Hindlimb muscle (tissue), 1 donor: Measurements from ENCODE around the gene PNMA8C. TPM values are rescaled to one million over a fixed set of nuclear protein-coding genes. Genes with fewer than 3 reads are reported as not detected.
"Not testable (repeated sequence)": the region's sequence is repeated elsewhere in the genome, so short reads cannot be mapped to it uniquely, and the experiment has no call there.

Experiments
- DNase-seq: peaks from one replicate; pipeline ENCODE4 v3.0.0-alpha.2; 2013
- polyA plus RNA-seq: library from polyadenylated mRNA; unstranded; fragments of 120-200 nt; gene quantifications from one replicate; pipeline ENCODE4 v1.2.1, GENCODE V29; 2013; ENCODE audit not compliant: insufficient read length

PNMA8C gene
- polyA plus RNA-seq, 1 donor, result 0.45 TPM

DNA sequence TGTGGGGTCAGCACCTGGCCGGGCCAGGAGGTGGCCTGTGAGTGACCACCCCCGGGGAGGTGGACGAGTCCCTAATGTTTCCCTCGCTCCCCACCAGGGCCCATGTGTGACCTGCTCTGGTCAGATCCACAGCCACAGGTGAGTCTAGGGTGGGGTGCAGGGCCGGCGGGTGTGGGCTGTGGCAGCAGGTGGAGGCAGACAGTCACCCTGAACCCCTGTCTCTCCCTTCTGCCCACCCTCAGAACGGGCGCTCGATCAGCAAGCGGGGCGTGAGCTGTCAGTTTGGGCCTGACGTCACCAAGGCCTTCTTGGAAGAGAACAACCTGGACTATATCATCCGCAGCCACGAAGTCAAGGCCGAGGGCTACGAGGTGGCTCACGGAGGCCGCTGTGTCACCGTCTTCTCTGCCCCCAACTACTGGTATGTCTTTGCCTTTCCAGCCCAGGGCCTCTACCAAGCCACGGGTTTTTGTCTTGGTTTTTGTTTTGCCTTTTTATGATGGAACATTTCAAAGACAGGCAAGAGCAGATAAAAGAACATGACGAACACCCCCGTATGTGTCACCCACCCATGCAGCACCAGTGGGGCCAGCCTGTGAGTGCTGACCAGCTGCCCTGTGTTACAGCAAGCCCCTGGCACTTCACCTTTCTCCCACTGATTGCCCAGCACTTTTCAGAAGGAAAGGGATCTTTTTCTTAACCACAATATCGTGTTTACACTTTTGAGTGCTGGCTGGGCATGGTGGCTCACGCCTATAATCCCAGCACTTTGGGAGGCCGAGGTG is 40.2 kb downstream of the PNMA8C start:
- no peak for DNase-seq

DNA sequence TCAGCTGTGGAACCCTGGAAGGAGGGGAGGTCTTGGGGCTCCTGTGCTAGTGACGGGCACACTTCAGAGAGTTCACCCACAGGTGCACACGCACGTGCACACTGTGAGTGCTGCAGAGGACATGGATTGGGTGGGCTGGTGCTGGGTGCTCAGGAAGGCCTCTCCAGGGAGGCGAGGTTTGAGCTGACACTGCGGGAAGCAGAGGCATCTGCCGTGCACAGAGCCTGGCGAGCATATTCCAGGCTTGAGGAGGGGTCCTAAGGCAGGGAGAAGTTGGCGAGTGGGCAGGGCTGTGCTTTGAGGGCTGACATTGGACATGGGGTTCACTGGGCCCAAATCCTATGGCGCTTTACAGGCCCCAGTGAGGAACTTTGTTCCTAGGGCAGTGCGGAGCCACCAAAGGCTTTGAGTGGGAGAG is 41.0 kb downstream of the PNMA8C start:
- no peak for DNase-seq

GRCh38 chr19:46386996-46387712 is 41.6 kb downstream of the PNMA8C start:
- no peak for DNase-seq

DNA sequence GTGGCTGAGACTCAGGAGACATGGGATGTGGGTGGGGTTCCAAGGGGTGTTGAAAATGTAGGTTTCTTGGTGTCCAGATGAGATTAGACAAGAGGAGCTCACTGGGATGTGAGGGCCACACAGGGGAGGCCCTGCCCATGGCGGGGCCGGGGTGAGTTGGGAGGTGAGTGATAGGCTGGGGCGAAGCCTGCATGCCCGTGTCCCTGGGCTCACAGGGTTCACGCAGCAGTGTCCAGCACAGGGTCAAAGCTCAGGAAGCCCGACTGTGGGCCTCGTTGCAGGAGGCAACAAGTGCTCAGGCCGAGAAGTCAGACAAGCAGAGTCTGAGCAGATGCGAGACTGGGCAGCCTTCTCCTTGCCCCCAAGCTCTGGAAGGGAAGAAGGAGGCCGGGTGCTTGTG is 42.6 kb downstream of the PNMA8C start:
- DNase-seq, result no peak

GRCh38 chr19:46385636-46386035 is 43.1 kb downstream of the PNMA8C start:
- no peak for DNase-seq

GRCh38 chr19:46384396-46384795 is 44.3 kb downstream of the PNMA8C start:
- DNase-seq, result no peak

- no peak for DNase-seq
Measured at GRCh38 chr19:46383846-46384245, 44.9 kb downstream of the PNMA8C start.

DNA sequence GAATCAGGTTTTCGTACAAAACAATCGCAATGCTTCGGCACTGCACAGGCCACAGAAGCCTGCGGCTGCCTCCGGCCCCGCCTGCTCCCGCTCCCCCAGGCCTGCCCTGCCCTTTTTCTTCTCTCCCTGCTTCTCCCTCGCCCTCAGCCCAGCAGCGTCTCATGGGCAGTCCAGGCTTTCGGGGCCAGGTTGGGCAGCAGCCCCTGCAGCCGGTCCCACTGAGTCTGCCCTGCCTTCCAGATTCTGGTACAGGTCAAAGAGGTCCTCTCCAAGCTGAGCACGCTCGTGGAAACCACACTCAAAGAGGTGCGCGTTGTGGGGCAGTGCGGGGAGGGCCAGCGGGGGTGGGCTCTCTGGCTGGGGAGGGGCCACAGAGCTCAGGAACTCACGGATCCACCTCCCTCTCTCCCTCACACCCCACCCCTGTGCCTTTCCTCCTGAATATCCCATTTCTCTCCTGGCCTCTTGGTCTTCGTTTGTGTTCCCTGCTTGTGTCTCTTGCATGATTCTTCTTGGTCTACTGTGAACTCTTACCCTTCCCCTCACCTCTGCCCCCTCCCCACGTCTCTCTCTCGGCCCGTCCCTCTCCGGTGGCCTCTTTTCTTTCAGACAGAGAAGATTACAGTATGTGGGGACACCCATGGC is 45.4 kb downstream of the PNMA8C start:
- DNase-seq, result no peak

DNA sequence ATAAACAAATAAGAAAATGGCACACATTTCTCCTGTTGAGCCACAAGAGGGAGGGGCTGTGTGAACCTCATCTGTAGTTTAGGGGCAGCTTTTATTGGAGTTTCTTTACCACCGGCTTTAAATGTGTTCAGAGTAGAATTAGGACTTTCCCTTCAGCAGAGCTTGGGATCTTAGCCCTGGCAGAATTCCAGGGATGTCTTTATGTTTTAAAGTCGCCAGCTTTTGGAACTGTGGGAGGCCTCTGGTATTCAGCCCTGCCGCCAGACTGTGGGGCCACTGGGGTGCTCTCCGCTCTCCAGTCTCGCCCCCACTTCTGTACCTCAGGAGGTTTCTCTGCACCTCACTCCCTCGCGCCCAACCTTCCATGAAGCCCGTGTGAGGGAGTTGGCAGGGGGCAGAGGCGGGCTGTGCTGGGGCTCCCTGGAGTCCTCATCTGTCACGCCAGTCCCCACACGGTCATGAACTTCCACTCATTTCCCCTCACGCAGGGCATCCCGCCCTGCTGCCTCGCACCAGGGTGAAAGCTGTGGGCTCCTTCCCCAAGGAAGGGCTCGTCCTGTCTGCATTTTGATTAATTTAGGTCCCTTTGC is 46.9 kb downstream of the PNMA8C start:
- no peak for DNase-seq

GRCh38 chr19:46381346-46381745 is 47.4 kb downstream of the PNMA8C start:
- no peak for DNase-seq

DNA sequence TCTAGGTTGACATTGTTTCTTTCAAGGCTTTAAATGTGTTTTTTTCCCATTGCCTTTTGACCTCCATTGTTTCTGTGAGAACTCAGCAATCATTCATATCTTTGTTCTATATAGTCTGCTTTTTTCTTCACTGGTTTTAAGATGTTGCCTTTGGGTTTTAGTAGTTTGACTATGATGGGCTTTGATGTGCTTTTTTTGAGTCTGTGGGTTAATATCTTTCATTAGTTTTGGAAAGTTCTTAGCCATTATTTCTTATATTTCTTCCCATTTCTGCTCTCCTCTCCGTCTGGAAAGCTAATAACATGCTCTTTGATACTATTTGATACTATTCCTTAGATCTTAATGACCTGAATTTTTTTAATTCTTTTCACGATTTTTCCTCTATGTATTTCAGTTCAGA is 48.0 kb downstream of the PNMA8C start:
- no peak for DNase-seq

DNA sequence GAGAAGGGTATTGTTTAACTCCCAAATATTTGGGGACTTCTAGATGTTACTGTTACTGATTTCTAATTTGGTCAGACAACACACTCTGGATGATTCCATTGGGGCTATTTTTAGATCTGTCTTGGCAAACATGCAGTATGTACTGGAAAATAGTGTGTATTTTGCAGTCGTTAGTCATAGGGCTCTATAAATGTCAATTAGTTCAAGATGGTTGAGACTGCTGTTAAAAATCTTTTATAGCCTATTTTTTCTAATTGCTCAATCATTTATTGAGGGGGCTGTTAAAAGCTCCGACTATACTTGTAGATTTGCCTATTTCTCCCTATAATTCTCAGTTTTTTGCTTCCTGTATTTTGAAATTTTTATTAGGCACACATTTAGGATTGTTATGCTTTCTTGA is 50.5 kb downstream of the PNMA8C start:
- DNase-seq, result peak; percentile 85

DNA sequence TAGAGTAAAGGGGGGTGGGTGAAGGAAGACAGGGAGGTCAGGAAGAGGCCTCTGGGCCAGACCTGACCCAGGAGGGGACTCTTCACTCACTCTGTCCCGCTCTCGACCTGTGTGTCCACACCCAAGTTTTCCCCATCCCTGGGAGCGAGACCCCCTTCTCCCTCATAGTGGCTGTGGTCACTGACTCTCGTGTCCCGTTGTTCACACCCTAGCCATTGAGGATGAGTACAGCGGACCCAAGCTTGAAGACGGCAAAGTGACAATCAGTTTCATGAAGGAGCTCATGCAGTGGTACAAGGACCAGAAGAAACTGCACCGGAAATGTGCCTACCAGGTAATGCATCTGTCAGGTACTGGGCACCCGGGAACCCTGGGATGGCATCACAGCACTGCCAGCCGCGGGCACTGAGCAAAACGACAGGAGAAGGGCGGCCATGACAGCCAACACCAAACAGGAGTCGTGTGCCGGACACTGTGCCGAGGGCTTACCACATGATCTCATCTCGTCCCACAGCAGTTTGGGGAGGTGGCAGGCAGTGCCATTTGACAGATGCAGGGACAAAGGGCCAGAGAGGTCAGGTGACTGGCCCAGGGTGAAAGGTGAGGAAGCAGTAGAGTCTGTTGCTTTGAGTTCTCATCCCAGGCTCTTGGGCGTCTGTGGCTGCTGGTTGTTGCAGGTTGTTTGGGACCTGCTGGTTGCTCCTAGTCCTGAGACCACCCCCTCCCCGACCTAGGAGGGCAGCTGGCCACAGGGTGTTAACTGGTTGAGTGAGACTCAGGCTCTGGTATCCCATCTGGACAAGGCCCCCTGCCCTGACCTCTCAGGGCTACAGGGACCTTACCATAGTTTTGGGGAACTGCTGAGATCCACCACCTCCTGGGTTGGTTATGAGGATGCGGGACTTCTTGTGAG is 52.2 kb downstream of the PNMA8C start:
- DNase-seq, result no peak

DNA sequence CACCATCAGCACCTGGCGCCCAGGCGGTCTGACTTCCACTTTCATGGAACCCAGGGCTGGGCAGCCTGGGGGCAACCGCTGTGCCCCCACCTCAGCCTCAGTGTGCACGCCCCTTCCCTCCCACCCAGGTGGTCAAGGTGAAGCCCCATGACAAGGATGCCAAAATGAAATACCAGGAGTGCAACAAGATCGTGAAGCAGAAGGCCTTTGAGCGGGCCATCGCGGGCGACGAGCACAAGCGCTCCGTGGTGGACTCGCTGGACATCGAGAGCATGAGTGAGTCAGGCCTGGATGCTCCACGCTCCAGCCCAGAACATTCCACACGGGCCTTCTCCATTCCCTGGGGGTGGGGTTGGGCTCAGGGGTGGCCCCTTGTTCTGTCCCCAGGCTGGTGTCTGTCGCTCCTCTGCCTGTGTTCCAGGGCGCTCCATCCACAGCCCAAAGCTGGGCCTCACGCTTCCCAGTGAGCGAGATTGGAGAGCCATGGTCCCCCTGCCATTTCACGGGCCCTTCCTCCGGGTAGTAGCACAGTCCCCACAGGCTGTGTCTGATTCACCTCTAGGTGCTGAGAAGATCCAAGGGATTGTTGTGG is 53.2 kb downstream of the PNMA8C start:
- DNase-seq, result not testable (repeated sequence)

Other genes with a start within 250 kb of the PNMA8C start
- not detected for gene IGFL1, start 199.2 kb downstream of the PNMA8C start, polyA plus RNA-seq
- gene HIF3A, start 131.9 kb downstream of the PNMA8C start, polyA plus RNA-seq, result 412 TPM
- 73.4 TPM for gene PPP5C, start 81.8 kb downstream of the PNMA8C start, polyA plus RNA-seq
- gene CCDC8, start 15.4 kb downstream of the PNMA8C start, polyA plus RNA-seq, result 80.9 TPM
- 43.2 TPM for gene PNMA8A, start 42.6 kb upstream of the PNMA8C start, polyA plus RNA-seq
- gene PNMA8B, start 66.9 kb upstream of the PNMA8C start, polyA plus RNA-seq, result 3.0 TPM
- gene CALM3, start 172.4 kb upstream of the PNMA8C start, polyA plus RNA-seq, result 213 TPM
- 2.3 TPM for gene PTGIR, start 196.2 kb upstream of the PNMA8C start, polyA plus RNA-seq
- not detected for gene GNG8, start 207.3 kb upstream of the PNMA8C start, polyA plus RNA-seq
- 13.0 TPM for gene DACT3, start 232.2 kb upstream of the PNMA8C start, polyA plus RNA-seq